GM21619 (cell line): ENCODE data around the gene LAPTM4A.

Experiments used
- ATAC-seq: cut with Tn5 transposase; IDR thresholded peaks from one replicate; pipeline ENCODE4 v1.9.1; 2021; ENCODE audit not compliant: unreplicated experiment

Gene LAPTM4A

GRCh38 chr2:20025065-20025786, 26.2 kb downstream of the LAPTM4A start:
- no peak for ATAC-seq

- no peak for ATAC-seq
Observed at GRCh38 chr2:20023688-20024087, 27.7 kb downstream of the LAPTM4A start.

- no peak for ATAC-seq
Observed at GRCh38 chr2:20021405-20022009, 29.9 kb downstream of the LAPTM4A start.

GRCh38 chr2:20019747-20020146, 31.7 kb downstream of the LAPTM4A start:
- ATAC-seq = no peak

GRCh38 chr2:20018601-20019152, 32.8 kb downstream of the LAPTM4A start:
- ATAC-seq = no peak

GRCh38 chr2:20016346-20016745, 35.1 kb downstream of the LAPTM4A start:
- ATAC-seq = no peak

- ATAC-seq = no peak
Observed at GRCh38 chr2:20015482-20016083, 35.8 kb downstream of the LAPTM4A start.

DNA sequence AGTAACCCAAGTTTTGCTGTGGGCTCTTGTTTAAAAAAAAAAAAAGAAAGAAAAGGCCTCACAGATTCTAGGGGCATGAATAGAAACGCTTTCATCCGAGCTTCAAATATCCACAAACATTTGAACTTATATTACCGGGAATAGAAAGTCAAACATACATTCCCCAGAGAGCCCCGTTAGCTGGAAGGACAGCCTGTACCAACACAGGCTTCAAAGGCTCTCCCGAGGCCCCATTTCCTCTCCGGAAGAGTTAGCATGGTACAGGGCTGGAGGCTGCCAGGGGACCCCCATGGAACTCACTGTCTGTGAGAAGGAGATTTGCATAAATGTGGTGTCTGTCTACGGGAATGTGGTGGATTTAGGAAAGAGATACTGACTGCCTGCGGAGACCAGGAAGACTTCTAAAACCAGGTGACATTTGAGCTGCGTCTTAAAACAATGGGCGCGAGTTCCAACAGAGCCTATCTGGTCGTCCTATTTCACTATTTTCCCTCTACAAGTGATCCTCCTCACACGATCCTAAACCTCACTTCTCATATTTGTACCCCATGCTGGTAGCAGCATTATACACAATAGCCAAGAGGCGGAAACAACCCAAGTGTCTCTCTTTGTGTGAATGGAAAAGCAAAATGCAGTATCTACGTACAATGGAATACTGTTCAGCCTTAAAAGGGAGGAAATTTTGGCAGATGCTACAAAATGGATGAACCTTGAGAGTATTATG, 38.1 kb downstream of the LAPTM4A start:
- no peak for ATAC-seq

DNA sequence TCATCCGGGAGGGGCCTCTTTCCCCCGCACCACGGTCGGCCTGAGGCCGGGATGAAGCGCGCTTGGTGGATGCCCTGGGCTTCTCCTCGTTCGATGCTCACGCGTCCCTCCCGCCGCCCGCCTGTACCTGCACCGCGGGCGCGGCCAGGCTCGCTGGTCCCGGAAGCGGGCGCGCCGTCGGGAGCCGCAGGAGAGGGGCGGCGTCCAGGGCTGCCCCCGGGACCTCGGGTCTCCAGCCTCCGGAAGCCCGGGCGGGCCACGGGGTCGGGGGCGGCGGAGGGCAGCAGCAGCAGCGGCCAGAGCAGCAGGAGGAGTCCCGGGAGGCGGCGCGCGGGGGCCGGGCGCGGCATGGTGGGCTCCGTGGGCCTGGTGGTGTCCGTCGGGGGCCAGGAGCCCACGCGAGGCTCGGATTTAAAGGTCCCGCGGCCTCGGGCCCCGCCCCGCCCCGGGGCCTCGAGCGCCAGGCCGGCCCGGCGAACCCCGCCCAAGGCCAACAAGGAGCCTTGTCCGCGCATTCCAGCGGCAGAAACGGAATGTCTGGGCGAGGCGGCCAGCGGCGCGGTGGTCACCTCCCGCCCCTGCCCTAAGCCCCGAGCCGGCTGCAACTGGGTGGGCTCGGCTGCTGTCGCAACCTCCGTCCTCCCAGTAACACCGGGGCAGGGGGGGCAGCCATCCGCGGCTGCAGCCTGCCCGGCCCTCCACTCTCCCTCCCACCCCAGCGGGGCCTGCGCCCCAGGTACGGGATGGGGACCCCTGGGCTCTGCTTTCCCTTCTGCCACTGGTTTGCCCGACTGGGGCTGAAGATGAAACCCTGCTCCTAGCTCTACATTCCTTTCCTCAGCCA, 38.9 kb downstream of the LAPTM4A start, which contains the start of gene MATN3:
MATN3 (minus strand) TSS at position 387 of the 844 bp plus-strand sequence; CDS start at position 350, 37 bp downstream.
- no peak for ATAC-seq

- ATAC-seq = no peak
Observed at GRCh38 chr2:20012032-20012281, 39.5 kb downstream of the LAPTM4A start.

DNA sequence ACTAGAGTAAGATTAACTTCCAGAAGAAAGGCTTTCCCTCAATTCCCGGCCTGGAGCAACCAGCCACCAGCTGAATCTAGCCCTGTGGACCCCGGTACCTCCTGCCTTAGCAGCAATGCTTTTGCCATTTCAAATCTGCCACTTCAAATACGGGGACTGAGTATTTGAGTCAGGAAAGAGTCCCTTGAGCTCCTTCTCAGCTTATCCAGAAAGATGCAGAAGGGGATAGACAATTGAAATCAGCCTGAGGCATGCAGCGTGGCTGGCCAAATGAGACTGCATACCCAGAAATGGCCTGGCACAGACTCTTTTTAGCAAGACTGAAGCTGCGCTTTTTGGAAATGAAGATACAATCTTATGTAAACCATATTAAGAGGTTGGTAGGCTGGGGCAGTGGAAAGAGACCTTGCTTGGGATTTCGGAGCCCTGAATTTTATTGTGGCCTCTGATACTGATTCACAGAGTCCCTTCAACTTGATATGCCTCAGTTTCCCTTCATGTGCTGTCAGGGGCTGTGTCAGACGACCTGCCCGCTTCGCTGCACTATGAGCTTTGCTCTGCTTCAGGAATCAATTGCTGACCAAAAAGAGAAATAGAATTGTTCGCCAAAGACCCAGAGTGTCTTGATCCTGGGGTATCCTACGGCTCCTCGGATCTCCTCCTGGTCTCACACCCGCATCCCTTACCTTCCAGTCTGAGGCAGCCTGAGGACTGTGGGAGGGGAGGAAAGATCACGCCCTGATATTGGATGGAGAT, 40.0 kb downstream of the LAPTM4A start:
- no peak for ATAC-seq

- ATAC-seq = no peak
Observed at GRCh38 chr2:20008703-20009102, 42.7 kb downstream of the LAPTM4A start.

- no peak for ATAC-seq
Observed at GRCh38 chr2:20005891-20006470, 45.4 kb downstream of the LAPTM4A start.

GRCh38 chr2:20005067-20005627, 46.3 kb downstream of the LAPTM4A start:
- ATAC-seq = no peak

DNA sequence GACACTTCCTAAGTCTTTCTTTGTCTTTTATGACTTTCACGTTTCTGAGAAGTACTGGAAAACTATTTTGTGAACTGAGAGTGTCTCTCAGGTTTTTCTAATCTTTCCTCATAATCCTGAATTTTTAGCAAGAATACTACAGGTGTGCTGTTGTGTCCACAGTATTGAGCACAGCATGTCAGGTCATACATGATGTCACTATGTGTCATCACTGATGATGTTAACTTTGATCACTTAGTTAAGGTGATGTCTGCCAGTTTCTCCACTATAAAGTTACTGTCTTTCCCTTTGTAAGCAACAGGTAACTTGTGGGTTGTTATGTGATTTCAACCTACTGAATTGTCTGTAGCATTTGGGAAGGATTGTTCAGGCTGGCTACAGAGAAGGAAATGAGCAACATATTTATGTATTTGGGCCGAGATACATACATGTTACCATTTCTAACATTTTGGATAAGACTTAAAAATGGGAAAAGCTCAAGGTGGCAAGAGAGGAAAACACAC, 50.0 kb downstream of the LAPTM4A start:
- ATAC-seq = no peak

GRCh38 chr2:19993731-19994130, 57.7 kb downstream of the LAPTM4A start:
- ATAC-seq = no peak

- ATAC-seq = no peak
Observed at GRCh38 chr2:19991895-19992294, 59.5 kb downstream of the LAPTM4A start.

- ATAC-seq = no peak
Observed at GRCh38 chr2:19990416-19990728, 61.1 kb downstream of the LAPTM4A start.
